HCT116 (cell line): ENCODE data around the gene SLAMF1. TPM values are rescaled to one million over a fixed set of nuclear protein-coding genes. Genes with fewer than 3 reads are reported as not detected.

Source experiments
- ATAC-seq: fragments of 200-7000 bp; cut with Tn5 transposase; 2 replicates; pipeline ENCODE4 v1.9.1; 2020; ENCODE audit warnings: mild to moderate bottlenecking, moderate library complexity
- BruUV-seq: library from RNA; stranded (reverse); fragments of 400-500 nt; replicated peaks from 2 replicates; lab custom pipeline; 2021; lab: Mats Ljungman, UMichigan
- CTCF ChIA-PET: fragments of 300-600 bp; sonication (Branson Sonifier 250); formaldehyde crosslinking; loops from one replicate; lab custom pipeline; 2021; ENCODE audit warnings: antibody characterized with exemption; lab: Charles Lee
- POLR2A ChIA-PET: fragments of 300-600, 350-600 bp; sonication (Branson Sonifier 250); formaldehyde crosslinking; loops from one replicate; lab custom pipeline; 2021; ENCODE audit warnings: antibody characterized with exemption; lab: Charles Lee
- RAD21 ChIA-PET, 2 experiments: fragments of 300-600 bp; sonication (Branson Sonifier 250); formaldehyde crosslinking; loops; one replicate each; lab custom pipeline; 2023; ENCODE audit warnings: low total read pairs in 2 of 2; ENCODE audit not compliant: uncharacterized antibody in 2 of 2, unreplicated experiment in 2 of 2, low non-redundant PET in 1 of 2; lab: Charles Lee
- DNase-seq: peaks from one replicate; pipeline ENCODE4 v3.0.0-alpha.2; 2010; ENCODE audit warnings: low read depth, low spot score
- H2AFZ ChIP-seq: fragments of 200-600 bp; shearing (Covaris generic), sonication (generic); 2 replicates; pipeline ENCODE4 v1.6.1; 2017; ENCODE audit warnings: low read depth, mixed run types, mixed read lengths, antibody characterized with exemption, low read length; ENCODE audit not compliant: poor library complexity, severe bottlenecking
- H3K27ac ChIP-seq: 2 replicates; pipeline ENCODE4 v1.5.1; 2012; ENCODE audit warnings: low read depth, low read length
- H3K27me3 ChIP-seq: fragments of 200-600 bp; sonication (generic); 2 replicates; pipeline ENCODE4 v1.6.1; 2016; ENCODE audit warnings: mixed run types, low read length, mixed read lengths; ENCODE audit not compliant: insufficient read depth
- H3K36me3 ChIP-seq, 2 experiments: fragments of 200-500 bp in 1 of 2; fragments of 200-600 bp in 1 of 2; sonication (Bioruptor generic) in 1 of 2; sonication (generic) in 1 of 2; 2 replicates each; pipeline versions ENCODE4 v1.5.1 to v1.6.1; 2014 to 2016; ENCODE audit warnings: low read length in 2 of 2, inconsistent platforms in 1 of 2, mixed read lengths in 1 of 2, mixed run types in 1 of 2; ENCODE audit not compliant: insufficient read depth in 2 of 2, control insufficient read depth in 1 of 2
- H3K4me1 ChIP-seq, 2 experiments: fragments of 200-600 bp in 1 of 2; sonication (generic) in 1 of 2; 2 replicates each; pipeline versions ENCODE4 v1.5.1 to v1.6.1; 2012 to 2017; ENCODE audit warnings: low read length in 2 of 2, inconsistent platforms in 1 of 2, mild to moderate bottlenecking in 1 of 2, mixed read lengths in 1 of 2, mixed run types in 1 of 2, moderate library complexity in 1 of 2; ENCODE audit not compliant: insufficient read depth in 2 of 2, control insufficient read depth in 1 of 2
- H3K4me2 ChIP-seq: fragments of 200-600 bp; sonication (generic); 2 replicates; pipeline ENCODE4 v1.6.1; 2017; ENCODE audit warnings: mixed run types, low read length, mixed read lengths
- H3K4me3 ChIP-seq, 2 experiments: fragments of 200-600 bp in 1 of 2; sonication (generic) in 1 of 2; replicated peaks in 1 of 2; 2 replicates each; pipeline ENCODE4 v1.5.1; 2011 to 2016; ENCODE audit warnings: low read length in 2 of 2, control low read depth in 1 of 2, low read depth in 1 of 2, mild to moderate bottlenecking in 1 of 2, mixed read lengths in 1 of 2, mixed run types in 1 of 2
- H3K79me2 ChIP-seq: fragments of 200-600 bp; sonication (generic); 2 replicates; pipeline ENCODE4 v1.6.1; 2017; ENCODE audit warnings: mild to moderate bottlenecking, mixed run types, low read length, moderate library complexity, mixed read lengths; ENCODE audit not compliant: insufficient read depth
- H3K9ac ChIP-seq: fragments of 200-600 bp; sonication (generic); 2 replicates; pipeline ENCODE4 v1.6.1; 2016; ENCODE audit warnings: low read length, mixed read lengths
- H3K9me2 ChIP-seq: fragments of 200-600 bp; sonication (generic), shearing (Covaris generic); 2 replicates; pipeline ENCODE4 v1.6.1; 2017; ENCODE audit warnings: mixed run types, mild to moderate bottlenecking, moderate library complexity; ENCODE audit not compliant: insufficient read depth
- H3K9me3 ChIP-seq, 2 experiments: fragments of 200-500 bp in 1 of 2; fragments of 200-600 bp in 1 of 2; sonication (Bioruptor generic) in 1 of 2; sonication (generic) in 1 of 2; 2 replicates each; pipeline ENCODE4 v1.6.1; 2014 to 2017; ENCODE audit warnings: low read length in 2 of 2, mixed read lengths in 2 of 2, inconsistent platforms in 1 of 2, low read depth in 1 of 2, mild to moderate bottlenecking in 1 of 2, mixed run types in 1 of 2, moderate library complexity in 1 of 2; ENCODE audit not compliant: control insufficient read depth in 1 of 2, insufficient read depth in 1 of 2
- H4K20me1 ChIP-seq: fragments of 200-600 bp; sonication (generic), shearing (Covaris generic); 2 replicates; pipeline ENCODE4 v1.6.1; 2017; ENCODE audit warnings: mixed run types, mild to moderate bottlenecking, moderate library complexity; ENCODE audit not compliant: insufficient read depth
- ATF3 ChIP-seq: IDR thresholded peaks from 2 replicates; pipeline ENCODE4 v1.6.1; 2012
- CBX3 ChIP-seq: IDR thresholded peaks from 2 replicates; pipeline ENCODE4 v1.6.1; 2012; ENCODE audit warnings: low read depth
- CEBPB ChIP-seq: IDR thresholded peaks from 2 replicates; pipeline ENCODE4 v1.6.1; 2012; ENCODE audit warnings: low read depth
- CTCF ChIP-seq, 3 experiments: fragments of 200-600 bp in 1 of 3; sonication (generic) in 1 of 3; IDR thresholded peaks in 2 of 3; conservative IDR thresholded peaks in 1 of 3; 2 replicates each; pipeline ENCODE4 v1.5.1; 2012 to 2017; ENCODE audit warnings: low read depth in 2 of 3, low read length in 2 of 3, antibody characterized with exemption in 1 of 3, borderline replicate concordance in 1 of 3, control low read depth in 1 of 3, mild to moderate bottlenecking in 1 of 3, mixed read lengths in 1 of 3, mixed run types in 1 of 3, moderate library complexity in 1 of 3; ENCODE audit not compliant: insufficient read depth in 1 of 3
- EGR1 ChIP-seq: IDR thresholded peaks from 2 replicates; pipeline ENCODE4 v1.6.1; 2012; ENCODE audit warnings: low read depth
- EZH2 ChIP-seq: fragments of 200-600 bp; sonication (generic); IDR thresholded peaks from 2 replicates; pipeline ENCODE4 v1.6.1; 2017; ENCODE audit warnings: antibody characterized with exemption, mixed run types
- EZH2phosphoT487 ChIP-seq: fragments of 200-600 bp; IDR thresholded peaks from 2 replicates; pipeline ENCODE4 v1.6.1; 2018; ENCODE audit warnings: antibody characterized with exemption, borderline replicate concordance
- JUND ChIP-seq: IDR thresholded peaks from 2 replicates; pipeline ENCODE4 v1.6.1; 2012
- MAX ChIP-seq: IDR thresholded peaks from 2 replicates; pipeline ENCODE4 v1.6.1; 2012
- POLR2AphosphoS5 ChIP-seq: IDR thresholded peaks from 2 replicates; pipeline ENCODE4 v1.6.1; 2011; ENCODE audit warnings: mild to moderate bottlenecking, low read depth, low read length, moderate library complexity
- REST ChIP-seq: IDR thresholded peaks from 2 replicates; pipeline ENCODE4 v1.6.1; 2012; ENCODE audit warnings: low read depth
- SIN3A ChIP-seq: IDR thresholded peaks from 2 replicates; pipeline ENCODE4 v1.6.1; 2012; ENCODE audit warnings: low read depth
- SP1 ChIP-seq: IDR thresholded peaks from 2 replicates; pipeline ENCODE4 v1.6.1; 2012; ENCODE audit warnings: low read depth
- TCF7L2 ChIP-seq: IDR thresholded peaks from 2 replicates; pipeline ENCODE4 v1.7.0; 2011; ENCODE audit warnings: borderline replicate concordance, inconsistent platforms; ENCODE audit not compliant: insufficient read depth, insufficient read length; ENCODE audit errors: extremely low read depth
- ZBTB33 ChIP-seq: IDR thresholded peaks from 2 replicates; pipeline ENCODE4 v1.6.1; 2011; ENCODE audit warnings: mild to moderate bottlenecking, low read length, moderate library complexity; ENCODE audit not compliant: insufficient replicate concordance; ENCODE audit errors: extremely low read depth
- ZNF274 ChIP-seq: fragments of 200-500 bp; sonication (Bioruptor generic); IDR thresholded peaks from 2 replicates; pipeline ENCODE4 v1.6.1; 2014; ENCODE audit warnings: mild to moderate bottlenecking, low read depth, low read length, inconsistent platforms
- intact Hi-C: fragments of 100-400 bp; cut with micrococcal nuclease; formaldehyde crosslinking; loops from 2 replicates; pipeline ENCODE4 v1.10.0; 2022
- total RNA-seq: library from RNA; stranded (reverse); gene quantifications from one replicate; pipeline ENCODE4 v1.2.1, GENCODE V29; 2021; ENCODE audit not compliant: unreplicated experiment

Gene SLAMF1
- total RNA-seq, 1 experiment from 2014 or later, result 0.30 TPM

GRCh38 chr1:160608057-160608456, 38.8 kb downstream of the SLAMF1 start (continued):
- no peak for TF ChIP-seq ZBTB33
- TF ChIP-seq EGR1, result no peak
- no peak for TF ChIP-seq SIN3A
- TF ChIP-seq MAX, result no peak
- TF ChIP-seq, all 23 proteins: peak for 0

- POLR2A ChIA-PET, result no interaction called here
- H3K9me2 ChIP-seq, result no peaks in the 10 kb centered on the region
- intact Hi-C loops, result loop anchor here (1.0 to 5.0 kb wide), 3 partner anchors 61 to 505 kb away; no protein-coding TSS in a partner anchor
- no peaks in the 10 kb centered on the region for H3K4me1 ChIP-seq
- BruUV-seq, result no TSS peak
- RAD21 ChIA-PET, result interaction anchor here in 1 of 2 experiments (1.4 kb wide), 1 partner anchor 179 kb away, joined by 5 read pairs; no protein-coding TSS in a partner anchor
- H3K27me3 ChIP-seq, result peaks cover 39% of the 10 kb centered on the region; the same call in 1 of the 2 replicates
- no peaks in the 10 kb centered on the region for H3K79me2 ChIP-seq
- CTCF ChIA-PET, result interaction anchor here (1.4 to 2.7 kb wide), 2 partner anchors 11 to 179 kb away, joined by 8 to 17 read pairs; no protein-coding TSS in a partner anchor
- DNase-seq (no peak), ATAC-seq (no peak)
- H4K20me1 ChIP-seq, result no peaks in the 10 kb centered on the region
- TF ChIP-seq CTCF (IDR thresholded peaks at IDR 0.05 in 2 of 3, conservative IDR thresholded peaks at IDR 0.05 in 1 of 3; ENCODE audit: borderline replicate concordance in 1 of 3, insufficient read depth in 1 of 3, low read depth in 2 of 3, low read length in 2 of 3) (no peak), ZNF274 (no peak), POLR2AphosphoS5 (no peak), EGR1 (no peak), EZH2phosphoT487 (no peak), CEBPB (no peak), SP1 (no peak), REST (no peak), SIN3A (no peak), MAX (no peak), TCF7L2 (no peak), ATF3 (no peak), CBX3 (no peak), JUND (no peak), EZH2 (no peak)
- H3K4me3 ChIP-seq, result no peak overlapping the region
- no peak overlapping the region for H2AFZ ChIP-seq
- no peak overlapping the region for H3K9ac ChIP-seq
- no peaks in the 10 kb centered on the region for H3K9me3 ChIP-seq
- H3K4me2 ChIP-seq, result no peak overlapping the region
- H3K27ac ChIP-seq, result no peak overlapping the region
- no peaks in the 10 kb centered on the region for H3K36me3 ChIP-seq
Observed at GRCh38 chr1:160607672-160608032, 39.2 kb downstream of the SLAMF1 start.
